Activated CD8-positive, alpha-beta memory T cell treated with anti-CD3 and anti-CD28 coated beads, Interleukin-2, amount 50 U/mL, for 24 hours (primary cell): ENCODE data around the gene PIAS3.

Experiments
- DNase-seq: peaks from one replicate; pipeline ENCODE4 v3.0.0-alpha.2; 2020; ENCODE audit errors: extremely low read depth

The PIAS3 gene

GRCh38 chr1:145858901-145859490 is at the start of gene PIAS3:
PIAS3 (minus strand) TSS chr1:145859081; CDS start chr1:145858990, 91 bp downstream.
- DNase-seq, result peak; percentile 72

- no peak for DNase-seq
Measured at GRCh38 chr1:145908653-145909052, 49.8 kb upstream of the PIAS3 start.

- no peak for DNase-seq
Measured at GRCh38 chr1:145906954-145907753, 48.3 kb upstream of the PIAS3 start.

- DNase-seq, result no peak
Measured at GRCh38 chr1:145901312-145902021, 42.6 kb upstream of the PIAS3 start.

GRCh38 chr1:145898756-145899155 is 39.9 kb upstream of the PIAS3 start:
- DNase-seq, result no peak

GRCh38 chr1:145897969-145898368 is 39.1 kb upstream of the PIAS3 start:
- no peak for DNase-seq

GRCh38 chr1:145895471-145895870 is 36.6 kb upstream of the PIAS3 start:
- no peak for DNase-seq

GRCh38 chr1:145893306-145894055 is 34.6 kb upstream of the PIAS3 start:
- DNase-seq, result no peak

GRCh38 chr1:145892486-145893087 is 33.7 kb upstream of the PIAS3 start:
- no peak for DNase-seq

- peak; percentile 12 for DNase-seq
Measured at GRCh38 chr1:145891587-145892485, 33.0 kb upstream of the PIAS3 start.

- no peak for DNase-seq
Measured at GRCh38 chr1:145891143-145891542, 32.3 kb upstream of the PIAS3 start.

GRCh38 chr1:145889722-145890121 is 30.8 kb upstream of the PIAS3 start:
- DNase-seq, result no peak

- no peak for DNase-seq
Measured at GRCh38 chr1:145887631-145888030, 28.8 kb upstream of the PIAS3 start.

GRCh38 chr1:145886816-145887215 is 27.9 kb upstream of the PIAS3 start:
- DNase-seq, result no peak

GRCh38 chr1:145886390-145886789 is 27.5 kb upstream of the PIAS3 start:
- DNase-seq, result no peak

GRCh38 chr1:145885738-145886287 is 26.9 kb upstream of the PIAS3 start, which contains the start of gene ANKRD35:
ANKRD35 (minus strand) TSS chr1:145885866; CDS start chr1:145885758, 108 bp downstream.
- peak; percentile 75 for DNase-seq

GRCh38 chr1:145884675-145885074 is 25.8 kb upstream of the PIAS3 start:
- no peak for DNase-seq

GRCh38 chr1:145879775-145880174 is 20.9 kb upstream of the PIAS3 start:
- no peak for DNase-seq

GRCh38 chr1:145878724-145879123 is 19.8 kb upstream of the PIAS3 start:
- DNase-seq, result no peak

- no peak for DNase-seq
Measured at GRCh38 chr1:145877923-145878486, 19.1 kb upstream of the PIAS3 start.
